Neutrophil (primary cell): ENCODE measurements around the gene SMAD4.
A peak's percentile ranks its signal among the peaks of the same experiment; 100 is the strongest.

Source experiments
- H3K27ac ChIP-seq: fragments of 200-600 bp; sonication (generic); 2 replicates; pipeline ENCODE4 v1.5.1; 2016; ENCODE audit warnings: mild to moderate bottlenecking, moderate library complexity
- H3K27me3 ChIP-seq: fragments of 200-600 bp; sonication (generic); 2 replicates; pipeline ENCODE4 v1.6.0; 2016; ENCODE audit warnings: mild to moderate bottlenecking
- H3K36me3 ChIP-seq: fragments of 200-600 bp; sonication (generic); 2 replicates; pipeline ENCODE4 v1.5.1; 2017
- H3K4me1 ChIP-seq, 2 experiments: fragments of 200-600 bp in 1 of 2; sonication (generic) in 1 of 2; 1 replicate in 1 of 2; 2 replicates in 1 of 2; pipeline versions ENCODE4 v1.5.1 to v1.6.1; 2013 to 2016; ENCODE audit warnings: low read depth in 1 of 2, low read length in 1 of 2, mild to moderate bottlenecking in 1 of 2, moderate library complexity in 1 of 2; ENCODE audit not compliant: control insufficient read depth in 1 of 2, insufficient read depth in 1 of 2
- H3K4me3 ChIP-seq, 2 experiments: fragments of 200-600 bp in 1 of 2; sonication (generic) in 1 of 2; 1 replicate in 1 of 2; 2 replicates in 1 of 2; pipeline ENCODE4 v1.5.1; 2013 to 2016; ENCODE audit warnings: low read depth in 1 of 2, low read length in 1 of 2, mild to moderate bottlenecking in 1 of 2, moderate library complexity in 1 of 2
- H3K9me3 ChIP-seq: fragments of 200-600 bp; sonication (generic); 2 replicates; pipeline ENCODE4 v1.5.1; 2016
- CTCF ChIP-seq: fragments of 200-600 bp; sonication (generic); IDR thresholded peaks from 2 replicates; pipeline ENCODE4 v1.5.1; 2016; ENCODE audit warnings: antibody characterized with exemption

The SMAD4 gene

GRCh38 chr18:51072586-51073313 is 42.7 kb downstream of the SMAD4 start:
- peaks cover 63% of the 10 kb centered on the region for H3K36me3 ChIP-seq
- no peak overlapping the region for H3K27ac ChIP-seq
- H3K27me3 ChIP-seq, result no peaks in the 10 kb centered on the region
- no peak for TF ChIP-seq CTCF
- H3K9me3 ChIP-seq, result no peaks in the 10 kb centered on the region
- H3K4me1 ChIP-seq, result peaks cover 0 to 8% of the 10 kb centered on the region in 2 experiments
- H3K4me3 ChIP-seq, result no peak overlapping the region

GRCh38 chr18:51074605-51075004 is 44.6 kb downstream of the SMAD4 start:
- Histone ChIP-seq H3K36me3 (peaks cover 63% of the 10 kb centered on the region), H3K27ac (peak overlapping the region; percentile 51), H3K9me3 (no peaks in the 10 kb centered on the region), H3K27me3 (no peaks in the 10 kb centered on the region), H3K4me3 (no peak overlapping the region), H3K4me1 (peaks cover 0 to 8% of the 10 kb centered on the region in 2 experiments)
- TF ChIP-seq CTCF, result no peak

GRCh38 chr18:51076503-51076902 is 46.5 kb downstream of the SMAD4 start:
- no peaks in the 10 kb centered on the region for H3K27me3 ChIP-seq
- TF ChIP-seq CTCF, result no peak
- H3K36me3 ChIP-seq, result peaks cover 64% of the 10 kb centered on the region
- peaks cover 0 to 8% of the 10 kb centered on the region in 2 experiments for H3K4me1 ChIP-seq
- no peaks in the 10 kb centered on the region for H3K9me3 ChIP-seq
- no peak overlapping the region for H3K4me3 ChIP-seq
- H3K27ac ChIP-seq, result no peak overlapping the region

GRCh38 chr18:51077217-51077616 is 47.2 kb downstream of the SMAD4 start:
- no peak for TF ChIP-seq CTCF
- no peak overlapping the region for H3K4me3 ChIP-seq
- H3K36me3 ChIP-seq, result peaks cover 65% of the 10 kb centered on the region
- peaks cover 0 to 8% of the 10 kb centered on the region in 2 experiments for H3K4me1 ChIP-seq
- no peaks in the 10 kb centered on the region for H3K9me3 ChIP-seq
- no peaks in the 10 kb centered on the region for H3K27me3 ChIP-seq
- H3K27ac ChIP-seq, result no peak overlapping the region

- peaks cover 70% of the 10 kb centered on the region for H3K36me3 ChIP-seq
- H3K27ac ChIP-seq, result no peak overlapping the region
- H3K4me3 ChIP-seq, result no peak overlapping the region
- H3K9me3 ChIP-seq, result no peaks in the 10 kb centered on the region
- TF ChIP-seq CTCF, result no peak
- H3K4me1 ChIP-seq, result peaks cover 0 to 8% of the 10 kb centered on the region in 2 experiments
- no peaks in the 10 kb centered on the region for H3K27me3 ChIP-seq
Measured at GRCh38 chr18:51078026-51078425, 48.0 kb downstream of the SMAD4 start.
